HG03432 (cell line): ENCODE results near the gene RAI14.
"Not testable (repeated sequence)": the region's sequence is repeated elsewhere in the genome, so short reads cannot be mapped to it uniquely, and the experiment has no call there.

Experiments used
- ATAC-seq: cut with Tn5 transposase; IDR thresholded peaks from one replicate; pipeline ENCODE4 v1.9.1; 2021; ENCODE audit warnings: mild to moderate bottlenecking, moderate library complexity; ENCODE audit not compliant: unreplicated experiment

RAI14 gene

GRCh38 chr5:34697308-34698108 is 41.4 kb downstream of the RAI14 start:
- ATAC-seq = no peak

GRCh38 chr5:34698109-34698419 is 41.9 kb downstream of the RAI14 start:
- ATAC-seq = no peak

- no peak for ATAC-seq
These were observed 42.6 kb downstream of the RAI14 start for GRCh38 chr5:34698754-34699153.

- ATAC-seq = no peak
These were observed 43.3 kb downstream of the RAI14 start for GRCh38 chr5:34699155-34700077.

GRCh38 chr5:34700078-34700452 is 43.9 kb downstream of the RAI14 start:
- ATAC-seq = no peak

GRCh38 chr5:34701442-34701841 is 45.3 kb downstream of the RAI14 start:
- ATAC-seq = not testable (repeated sequence)

GRCh38 chr5:34703767-34704713 is 47.9 kb downstream of the RAI14 start:
- no peak for ATAC-seq

- no peak for ATAC-seq
These were observed 50.0 kb downstream of the RAI14 start for GRCh38 chr5:34706084-34706483.

GRCh38 chr5:34707451-34708107 is 51.5 kb downstream of the RAI14 start:
- no peak for ATAC-seq

GRCh38 chr5:34708777-34709176 is 52.6 kb downstream of the RAI14 start:
- ATAC-seq = no peak

GRCh38 chr5:34709861-34710673 is 53.9 kb downstream of the RAI14 start:
- ATAC-seq = no peak

GRCh38 chr5:34712565-34712964 is 56.4 kb downstream of the RAI14 start:
- no peak for ATAC-seq

GRCh38 chr5:34715711-34716110 is 59.6 kb downstream of the RAI14 start:
- ATAC-seq = no peak

- no peak for ATAC-seq
These were observed 60.9 kb downstream of the RAI14 start for GRCh38 chr5:34716986-34717385.

GRCh38 chr5:34717426-34718327 is 61.5 kb downstream of the RAI14 start:
- no peak for ATAC-seq

- no peak for ATAC-seq
These were observed 62.4 kb downstream of the RAI14 start for GRCh38 chr5:34718516-34718915.

GRCh38 chr5:34719029-34719428 is 62.9 kb downstream of the RAI14 start:
- ATAC-seq = no peak

GRCh38 chr5:34721327-34721726 is 65.2 kb downstream of the RAI14 start:
- no peak for ATAC-seq

GRCh38 chr5:34722183-34722582 is 66.1 kb downstream of the RAI14 start:
- ATAC-seq = no peak
